ENCODE measurements around the gene LMOD1.
A peak's percentile ranks its signal among the peaks of the same experiment; 100 is the strongest.
"Not testable (repeated sequence)": the region's sequence is repeated elsewhere in the genome, so short reads cannot be mapped to it uniquely, and the experiment has no call there.

The LMOD1 gene

GRCh38 chr1:201877877-201878401, 68.4 kb downstream of the LMOD1 start:
- DNase-seq (ENCODE audit: low read depth): peak; percentile 66
- TF ChIP-seq CTCF (conservative IDR thresholded peaks at IDR 0.05; ENCODE audit: control insufficient read depth, insufficient read depth, low read depth, low read length): peak; percentile 76

DNA sequence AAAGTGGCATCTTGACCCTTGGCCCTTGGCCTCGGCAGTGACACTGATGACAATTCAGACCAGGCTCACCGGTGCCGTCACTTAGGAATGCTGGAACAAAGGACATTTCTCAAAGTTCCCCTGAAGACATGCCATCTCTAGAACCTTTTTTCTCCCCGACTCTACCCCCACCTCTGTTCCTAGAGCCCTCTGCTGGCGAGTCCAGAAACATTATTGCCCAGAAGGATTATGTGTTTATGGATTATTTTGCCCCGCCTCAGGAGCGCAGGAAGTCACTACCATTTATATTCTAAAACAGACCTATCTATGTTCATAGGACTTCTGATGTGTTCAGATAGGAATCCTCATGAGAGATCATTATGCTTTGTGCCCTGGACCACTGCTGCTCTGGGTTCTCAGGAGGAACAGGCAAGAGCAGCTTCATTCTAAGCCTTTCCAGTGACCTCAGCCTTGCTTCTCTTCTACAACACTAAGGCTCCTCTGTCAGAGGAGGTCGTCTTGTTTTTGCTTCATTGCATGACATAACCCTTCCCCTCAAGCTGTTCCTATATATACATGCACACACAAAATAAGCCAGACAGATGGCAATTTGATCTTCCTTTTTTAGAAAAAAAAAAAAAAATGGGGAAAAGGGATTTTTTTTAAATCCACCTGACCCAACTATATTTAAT, 70.1 kb downstream of the LMOD1 start:
- H3K4me3 ChIP-seq (ENCODE audit: control insufficient read depth, low read depth, low read length): no peak overlapping the region
- DNase-seq (ENCODE audit: low read depth): peak; percentile 31
- peak; percentile 44 for TF ChIP-seq CTCF (conservative IDR thresholded peaks at IDR 0.05; ENCODE audit: control insufficient read depth, insufficient read depth, low read depth, low read length)

More at GRCh38 chr1:201877877-201878401, 68.4 kb downstream of the LMOD1 start:
- no peak overlapping the region for H3K4me3 ChIP-seq (ENCODE audit: control insufficient read depth, low read depth, low read length)

GRCh38 chr1:201874672-201875071, 71.7 kb downstream of the LMOD1 start:
- H3K4me3 ChIP-seq (ENCODE audit: control insufficient read depth, low read depth, low read length): no peak overlapping the region
- no peak for DNase-seq (ENCODE audit: low read depth)
- TF ChIP-seq CTCF (conservative IDR thresholded peaks at IDR 0.05; ENCODE audit: control insufficient read depth, insufficient read depth, low read depth, low read length): no peak

DNA sequence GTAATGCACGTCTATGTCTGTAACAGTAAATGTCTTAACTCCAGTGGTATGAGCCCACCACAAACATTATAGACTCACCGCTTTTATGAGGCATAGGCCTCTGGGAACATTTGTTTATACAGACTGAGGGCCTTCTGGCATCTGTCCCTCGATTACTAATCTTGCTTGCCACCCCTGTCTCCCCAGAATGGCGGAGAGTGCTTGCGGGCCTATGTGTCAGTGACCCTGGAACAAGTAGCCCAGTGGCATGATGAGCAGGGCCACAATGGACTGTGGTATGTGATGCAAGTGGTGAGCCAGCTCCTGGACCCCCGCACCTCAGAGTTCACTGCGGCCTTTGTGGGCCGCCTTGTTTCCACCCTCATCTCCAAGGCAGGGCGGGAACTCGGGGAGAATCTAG, 76.0 kb downstream of the LMOD1 start:
- peak; percentile 57 for DNase-seq (ENCODE audit: low read depth)
- TF ChIP-seq CTCF (conservative IDR thresholded peaks at IDR 0.05; ENCODE audit: control insufficient read depth, insufficient read depth, low read depth, low read length): no peak
- H3K4me3 ChIP-seq (ENCODE audit: control insufficient read depth, low read depth, low read length): no peak overlapping the region

DNA sequence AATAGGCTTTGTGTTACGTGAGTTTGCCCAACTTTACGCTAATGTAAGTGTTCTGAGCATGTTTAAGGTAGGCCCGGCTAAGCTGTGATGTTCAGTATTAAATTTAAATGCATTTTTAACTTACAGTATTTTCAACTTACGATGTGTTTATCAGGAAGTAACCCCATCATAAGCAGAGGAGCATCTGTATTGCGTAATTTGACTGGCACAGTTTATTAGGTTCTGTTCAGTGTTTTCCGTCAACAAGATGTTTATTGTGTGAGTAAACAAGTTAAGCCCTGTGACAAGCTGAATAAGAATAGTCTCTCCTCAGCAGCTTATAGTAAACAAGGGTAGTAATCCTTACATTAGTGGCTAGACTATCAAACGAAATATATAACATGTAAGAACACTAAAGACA, 84.9 kb downstream of the LMOD1 start:
- H3K4me3 ChIP-seq (ENCODE audit: control insufficient read depth, low read depth, low read length): no peak overlapping the region
- DNase-seq (ENCODE audit: low read depth): no peak
- no peak for TF ChIP-seq CTCF (conservative IDR thresholded peaks at IDR 0.05; ENCODE audit: control insufficient read depth, insufficient read depth, low read depth, low read length)

DNA sequence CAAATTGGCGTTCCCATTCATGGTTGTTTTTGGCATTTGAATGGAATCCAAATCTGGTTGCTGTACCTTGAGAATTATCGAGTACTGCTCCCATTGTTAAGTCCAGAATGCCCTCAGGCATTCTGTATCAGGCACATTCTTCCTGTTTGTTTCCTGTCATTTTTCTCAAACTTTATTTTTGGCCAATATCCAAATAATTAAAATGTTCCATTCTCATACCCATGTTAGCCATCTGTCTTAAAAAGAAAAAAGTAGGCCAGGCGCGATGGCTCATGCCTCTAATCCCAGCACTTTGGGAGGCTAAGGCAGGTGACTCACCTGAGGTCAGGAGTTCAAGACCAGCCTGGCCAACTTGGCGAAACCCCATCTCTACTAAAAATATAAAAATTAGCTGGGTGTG, 86.9 kb downstream of the LMOD1 start:
- no peak for DNase-seq (ENCODE audit: low read depth)
- no peak overlapping the region for H3K4me3 ChIP-seq (ENCODE audit: control insufficient read depth, low read depth, low read length)
- no peak for TF ChIP-seq CTCF (conservative IDR thresholded peaks at IDR 0.05; ENCODE audit: control insufficient read depth, insufficient read depth, low read depth, low read length)

- DNase-seq (ENCODE audit: low read depth); H3K4me3 ChIP-seq (ENCODE audit: control insufficient read depth, low read depth, low read length): not testable (repeated sequence)
These were observed 89.6 kb downstream of the LMOD1 start for GRCh38 chr1:201856722-201857121.
